H9 (cell line): Measurements from ENCODE around the gene LIMS1. TPM values are rescaled to one million over a fixed set of nuclear protein-coding genes. Genes with fewer than 3 reads are reported as not detected.
"Not testable (repeated sequence)": the region's sequence is repeated elsewhere in the genome, so short reads cannot be mapped to it uniquely, and the experiment has no call there.

Source experiments
- DNase-seq: peaks from one replicate; pipeline ENCODE4 v3.0.0-alpha.2; 2017
- H2AFZ ChIP-seq: one replicate; pipeline ENCODE4 v1.6.1; 2013; ENCODE audit warnings: mild to moderate bottlenecking, low read length, control low read depth, moderate library complexity
- H2AK5ac ChIP-seq: 2 replicates; pipeline ENCODE4 v1.6.1; 2013; ENCODE audit warnings: low read length, control low read depth, mixed read lengths; ENCODE audit not compliant: insufficient read length
- H2BK120ac ChIP-seq: one replicate; pipeline ENCODE4 v1.6.1; 2013; ENCODE audit warnings: low read depth, mild to moderate bottlenecking, low read length, control low read depth, inconsistent platforms; ENCODE audit not compliant: poor library complexity, severe bottlenecking
- H2BK12ac ChIP-seq: 2 replicates; pipeline ENCODE4 v1.6.1; 2013; ENCODE audit warnings: low read length, control low read depth, mixed read lengths, low read depth; ENCODE audit not compliant: insufficient read length
- H2BK15ac ChIP-seq: 2 replicates; pipeline ENCODE4 v1.6.1; 2013; ENCODE audit warnings: low read depth, low read length, control low read depth
- H2BK20ac ChIP-seq: one replicate; pipeline ENCODE4 v1.6.1; 2013; ENCODE audit warnings: low read depth, mild to moderate bottlenecking, low read length, control low read depth, inconsistent platforms; ENCODE audit not compliant: poor library complexity, severe bottlenecking
- H2BK5ac ChIP-seq: 2 replicates; pipeline ENCODE4 v1.6.1; 2013; ENCODE audit warnings: low read length, control low read depth, mixed read lengths; ENCODE audit not compliant: insufficient read length
- H3K14ac ChIP-seq: 2 replicates; pipeline ENCODE4 v1.6.1; 2013; ENCODE audit warnings: low read length, control low read depth; ENCODE audit not compliant: insufficient read depth
- H3K18ac ChIP-seq: 2 replicates; pipeline ENCODE4 v1.6.1; 2013; ENCODE audit warnings: low read depth, mild to moderate bottlenecking, mixed read lengths, low read length, control low read depth; ENCODE audit not compliant: insufficient read length
- H3K23ac ChIP-seq: 2 replicates; pipeline ENCODE4 v1.6.1; 2013; ENCODE audit warnings: low read length, control low read depth, mixed read lengths, low read depth; ENCODE audit not compliant: insufficient read length
- H3K23me2 ChIP-seq: 2 replicates; pipeline ENCODE4 v1.6.1; 2013; ENCODE audit warnings: low read depth, mild to moderate bottlenecking, mixed read lengths, low read length, control low read depth; ENCODE audit not compliant: insufficient read length, poor library complexity, severe bottlenecking
- H3K27ac ChIP-seq: 2 replicates; pipeline ENCODE4 v1.5.1; 2013; ENCODE audit warnings: low read length, control low read depth, mixed read lengths, low read depth; ENCODE audit not compliant: insufficient read length
- H3K27me3 ChIP-seq: 2 replicates; pipeline ENCODE4 v1.6.1; 2013; ENCODE audit warnings: low read length, control low read depth, inconsistent platforms; ENCODE audit not compliant: insufficient read depth
- H3K4ac ChIP-seq: 2 replicates; pipeline ENCODE4 v1.6.1; 2013; ENCODE audit warnings: low read depth, mild to moderate bottlenecking, control low read depth, inconsistent platforms, low read length, moderate library complexity
- H3K4me1 ChIP-seq: 2 replicates; pipeline ENCODE4 v1.6.1; 2013; ENCODE audit warnings: low read length, control low read depth, inconsistent platforms; ENCODE audit not compliant: insufficient read depth
- H3K4me2 ChIP-seq: 2 replicates; pipeline ENCODE4 v1.6.1; 2013; ENCODE audit warnings: low read length, control low read depth, mixed read lengths; ENCODE audit not compliant: insufficient read length, insufficient read depth
- H3K56ac ChIP-seq: 2 replicates; pipeline ENCODE4 v1.6.1; 2013; ENCODE audit warnings: low read depth, mild to moderate bottlenecking, mixed read lengths, low read length, control low read depth; ENCODE audit not compliant: insufficient read length
- H3K79me1 ChIP-seq: 2 replicates; pipeline ENCODE4 v1.6.1; 2013; ENCODE audit warnings: low read depth, mild to moderate bottlenecking, moderate library complexity, low read length, control low read depth, inconsistent platforms; ENCODE audit not compliant: insufficient read depth, poor library complexity, severe bottlenecking
- H3K79me2 ChIP-seq: 2 replicates; pipeline ENCODE4 v1.6.1; 2013; ENCODE audit warnings: low read length, control low read depth, inconsistent platforms; ENCODE audit not compliant: insufficient read depth
- H3K9ac ChIP-seq: 2 replicates; pipeline ENCODE4 v1.6.1; 2013; ENCODE audit warnings: low read length, control low read depth, mixed read lengths; ENCODE audit not compliant: insufficient read length; ENCODE audit errors: extremely low read depth
- H3K9me3 ChIP-seq: one replicate; pipeline ENCODE4 v1.6.1; 2013; ENCODE audit warnings: low read depth, low read length, inconsistent platforms; ENCODE audit not compliant: control insufficient read depth
- H3T11ph ChIP-seq: one replicate; pipeline ENCODE4 v1.6.1; 2013; ENCODE audit warnings: mild to moderate bottlenecking, low read length, control low read depth, inconsistent platforms
- H4K20me1 ChIP-seq: one replicate; pipeline ENCODE4 v1.6.1; 2013; ENCODE audit not compliant: control insufficient read depth, insufficient read length, insufficient read depth
- H4K5ac ChIP-seq: 2 replicates; pipeline ENCODE4 v1.6.1; 2013; ENCODE audit warnings: low read depth, mild to moderate bottlenecking, mixed read lengths, low read length, control low read depth; ENCODE audit not compliant: insufficient read length
- H4K8ac ChIP-seq: replicated peaks from 2 replicates; pipeline ENCODE4 v1.6.1; 2013; ENCODE audit warnings: low read length, control low read depth, mixed read lengths, low read depth; ENCODE audit not compliant: insufficient read length
- H4K91ac ChIP-seq: 2 replicates; pipeline ENCODE4 v1.6.1; 2013; ENCODE audit warnings: low read depth, mild to moderate bottlenecking, moderate library complexity, mixed read lengths, low read length, control low read depth; ENCODE audit not compliant: insufficient read length
- H3K27ac Mint-ChIP-seq, 3 experiments: 2 replicates in 2 of 3; 3 replicates in 1 of 3; pipeline ENCODE4 v1.8.0; 2020 to 2021; ENCODE audit warnings: mixed read lengths in 3 of 3, mild to moderate bottlenecking in 1 of 3, moderate library complexity in 1 of 3
- H3K27me3 Mint-ChIP-seq: 2 replicates; pipeline ENCODE4 v1.8.0; 2021; ENCODE audit warnings: low read depth, mild to moderate bottlenecking, moderate library complexity, mixed read lengths
- H3K36me3 Mint-ChIP-seq, 3 experiments: 2 replicates in 2 of 3; 3 replicates in 1 of 3; pipeline ENCODE4 v1.8.0; 2020 to 2021; ENCODE audit warnings: low read depth in 3 of 3, mixed read lengths in 3 of 3; ENCODE audit not compliant: insufficient read depth in 1 of 3
- H3K4me1 Mint-ChIP-seq, 2 experiments: 2 replicates each; pipeline ENCODE4 v1.8.0; 2020; ENCODE audit warnings: mixed read lengths in 2 of 2
- H3K4me3 Mint-ChIP-seq, 2 experiments: 2 replicates in 1 of 2; 3 replicates in 1 of 2; pipeline ENCODE4 v1.8.0; 2020 to 2021; ENCODE audit warnings: mild to moderate bottlenecking in 2 of 2, mixed read lengths in 2 of 2, moderate library complexity in 1 of 2
- H3K9me3 Mint-ChIP-seq, 2 experiments: 2 replicates in 1 of 2; 3 replicates in 1 of 2; pipeline ENCODE4 v1.8.0; 2020; ENCODE audit warnings: mild to moderate bottlenecking in 2 of 2, mixed read lengths in 2 of 2, moderate library complexity in 1 of 2
- WGBS: extraction: QIAGEN DNeasy Blood & Tissue Kit; methylation state at CpG from one replicate; pipeline ENCODE4 v1.1.7; 2013; ENCODE audit warnings: missing lambda C conversion rate, low lambda C conversion rate, mixed read lengths; ENCODE audit not compliant: insufficient read length; ENCODE audit errors: extremely low coverage; 5-methylcytosine and 5-hydroxymethylcytosine counted together
- total RNA-seq: library from RNA; stranded (reverse); gene quantifications from 2 replicates; pipeline ENCODE4 v1.2.1, GENCODE V29; 2021

LIMS1 gene
- total RNA-seq, 1 experiment from 2014 or later, result 37.7 TPM

- not testable (repeated sequence) for H3K23me2 ChIP-seq, H3K23ac ChIP-seq, H3T11ph ChIP-seq, H2AFZ ChIP-seq, H3K27ac Mint-ChIP-seq, H2BK120ac ChIP-seq, H3K4me3 Mint-ChIP-seq, H3K4me1 ChIP-seq, H3K27me3 ChIP-seq, H3K27ac ChIP-seq, H3K36me3 Mint-ChIP-seq, H3K18ac ChIP-seq, H4K5ac ChIP-seq, H2BK5ac ChIP-seq, DNase-seq, H4K20me1 ChIP-seq, H3K79me1 ChIP-seq, H2BK12ac ChIP-seq, H3K4me1 Mint-ChIP-seq, H3K14ac ChIP-seq, H3K4ac ChIP-seq, H4K91ac ChIP-seq, H3K9ac ChIP-seq, H3K9me3 Mint-ChIP-seq, H3K79me2 ChIP-seq, H4K8ac ChIP-seq, H3K4me2 ChIP-seq, H2BK15ac ChIP-seq, H2BK20ac ChIP-seq, H2AK5ac ChIP-seq, H3K9me3 ChIP-seq, H3K27me3 Mint-ChIP-seq, H3K56ac ChIP-seq
- no CpG with 5 or more reads among the region's 2 CpGs for WGBS
Measured at GRCh38 chr2:108667140-108667539, 132.9 kb downstream of the LIMS1 start.

- H2BK20ac ChIP-seq, H3K18ac ChIP-seq, H3K9me3 ChIP-seq, H4K8ac ChIP-seq, H3K23ac ChIP-seq, H2AK5ac ChIP-seq, H3K27me3 ChIP-seq, H3K4ac ChIP-seq, H3K4me1 ChIP-seq, H3K27me3 Mint-ChIP-seq, H3K9ac ChIP-seq, H3K4me3 Mint-ChIP-seq, H3K27ac Mint-ChIP-seq, H2BK15ac ChIP-seq, H3K56ac ChIP-seq, H3K4me1 Mint-ChIP-seq, H3T11ph ChIP-seq, H3K9me3 Mint-ChIP-seq, H2BK12ac ChIP-seq, H3K27ac ChIP-seq, H3K14ac ChIP-seq, H4K91ac ChIP-seq, H2BK5ac ChIP-seq, H3K79me1 ChIP-seq, H2BK120ac ChIP-seq, H4K5ac ChIP-seq, DNase-seq, H2AFZ ChIP-seq, H3K79me2 ChIP-seq, H4K20me1 ChIP-seq, H3K4me2 ChIP-seq, H3K36me3 Mint-ChIP-seq, H3K23me2 ChIP-seq: not testable (repeated sequence)
- no CpG with 5 or more reads among the region's 1 CpG for WGBS
Measured at GRCh38 chr2:108670282-108670681, 136.0 kb downstream of the LIMS1 start.
